Osteoblast (primary cell): Measurements from ENCODE around the gene MAD1L1. TPM values are rescaled to one million over a fixed set of nuclear protein-coding genes. Genes with fewer than 3 reads are reported as not detected.

ENCODE experiments used
- DNase-seq: peaks from one replicate; pipeline ENCODE4 v3.0.0; 2011; ENCODE audit warnings: low spot score, mixed read lengths; ENCODE audit not compliant: insufficient read length; ENCODE audit errors: missing footprints
- H2AFZ ChIP-seq: 2 replicates; pipeline ENCODE4 v1.6.0; 2011; ENCODE audit warnings: mild to moderate bottlenecking, low read length
- H3K27ac ChIP-seq: 2 replicates; pipeline ENCODE4 v1.5.1; 2011; ENCODE audit warnings: mild to moderate bottlenecking, low read depth, low read length, moderate library complexity
- H3K27me3 ChIP-seq: 2 replicates; pipeline ENCODE4 v1.6.0; 2012; ENCODE audit warnings: mild to moderate bottlenecking, control low read depth, inconsistent platforms, low read length, moderate library complexity; ENCODE audit not compliant: insufficient read depth
- H3K36me3 ChIP-seq: 2 replicates; pipeline ENCODE4 v1.5.1; 2011; ENCODE audit warnings: mild to moderate bottlenecking, low read length, control low read depth, moderate library complexity; ENCODE audit not compliant: insufficient read depth
- H3K4me1 ChIP-seq: 2 replicates; pipeline ENCODE4 v1.5.1; 2011; ENCODE audit warnings: mild to moderate bottlenecking, low read length, control low read depth, moderate library complexity; ENCODE audit not compliant: insufficient read depth
- H3K4me2 ChIP-seq: 2 replicates; pipeline ENCODE4 v1.6.0; 2011; ENCODE audit warnings: mild to moderate bottlenecking, low read length; ENCODE audit not compliant: insufficient read depth
- H3K4me3 ChIP-seq: fragments of 200-600 bp; sonication (generic); 3 replicates; pipeline ENCODE4 v1.5.1; 2012; ENCODE audit warnings: mild to moderate bottlenecking, low read length, inconsistent platforms; ENCODE audit not compliant: insufficient read depth
- H3K79me2 ChIP-seq: 2 replicates; pipeline ENCODE4 v1.6.0; 2012; ENCODE audit warnings: mild to moderate bottlenecking, low read length, control low read depth, inconsistent platforms; ENCODE audit not compliant: insufficient read depth
- H3K9me3 ChIP-seq: 2 replicates; pipeline ENCODE4 v1.5.1; 2011; ENCODE audit warnings: low read depth, low read length, control low read depth
- H4K20me1 ChIP-seq: 2 replicates; pipeline ENCODE4 v1.6.0; 2012; ENCODE audit warnings: mild to moderate bottlenecking, low read length, control low read depth; ENCODE audit not compliant: insufficient read depth
- CTCF ChIP-seq: IDR thresholded peaks from 2 replicates; pipeline ENCODE4 v1.5.1; 2011; ENCODE audit warnings: mild to moderate bottlenecking, low read depth, low read length, moderate library complexity; ENCODE audit errors: extremely low read depth
- total RNA-seq: library from RNA; depleted of rRNA; stranded (reverse); fragments of >200 nt; gene quantifications from 2 replicates; pipeline ENCODE4 v1.2.3, GENCODE V29; 2012

The MAD1L1 gene
- total RNA-seq, 1 donor: 66.2 TPM

- H3K27me3 ChIP-seq: no peaks in the 10 kb centered on the region
- TF ChIP-seq CTCF: no peak
- no peak overlapping the region for H3K4me3 ChIP-seq
- H3K9me3 ChIP-seq: no peaks in the 10 kb centered on the region
- H3K4me2 ChIP-seq: no peak overlapping the region
- DNase-seq: no peak
- H3K4me1 ChIP-seq: peaks cover 18% of the 10 kb centered on the region
- H3K79me2 ChIP-seq: peaks cover 10% of the 10 kb centered on the region
- no peak overlapping the region for H3K27ac ChIP-seq
- H3K36me3 ChIP-seq: no peaks in the 10 kb centered on the region
- H4K20me1 ChIP-seq: no peaks in the 10 kb centered on the region
- no peak overlapping the region for H2AFZ ChIP-seq
Observed at GRCh38 chr7:2102375-2102723, 130.4 kb downstream of the MAD1L1 start.

GRCh38 chr7:2101630-2102374 is 130.9 kb downstream of the MAD1L1 start:
- H3K4me2 ChIP-seq: no peak overlapping the region
- peaks cover 10% of the 10 kb centered on the region for H3K79me2 ChIP-seq
- H3K36me3 ChIP-seq: no peaks in the 10 kb centered on the region
- no peaks in the 10 kb centered on the region for H3K9me3 ChIP-seq
- no peak overlapping the region for H3K27ac ChIP-seq
- no peaks in the 10 kb centered on the region for H4K20me1 ChIP-seq
- H3K27me3 ChIP-seq: no peaks in the 10 kb centered on the region
- no peak overlapping the region for H3K4me3 ChIP-seq
- no peak overlapping the region for H2AFZ ChIP-seq
- no peak for DNase-seq
- peaks cover 18% of the 10 kb centered on the region for H3K4me1 ChIP-seq
- no peak for TF ChIP-seq CTCF

- Histone ChIP-seq H4K20me1 (no peaks in the 10 kb centered on the region), H3K79me2 (peaks cover 10% of the 10 kb centered on the region), H3K36me3 (no peaks in the 10 kb centered on the region), H2AFZ (no peak overlapping the region), H3K4me2 (no peak overlapping the region), H3K4me3 (no peak overlapping the region), H3K9me3 (no peaks in the 10 kb centered on the region), H3K27me3 (no peaks in the 10 kb centered on the region), H3K27ac (no peak overlapping the region), H3K4me1 (peaks cover 18% of the 10 kb centered on the region)
- TF ChIP-seq CTCF: no peak
- DNase-seq: no peak
Observed at GRCh38 chr7:2100278-2101208, 132.2 kb downstream of the MAD1L1 start.
